Measurements from ENCODE around the gene APOBEC4.

DNA sequence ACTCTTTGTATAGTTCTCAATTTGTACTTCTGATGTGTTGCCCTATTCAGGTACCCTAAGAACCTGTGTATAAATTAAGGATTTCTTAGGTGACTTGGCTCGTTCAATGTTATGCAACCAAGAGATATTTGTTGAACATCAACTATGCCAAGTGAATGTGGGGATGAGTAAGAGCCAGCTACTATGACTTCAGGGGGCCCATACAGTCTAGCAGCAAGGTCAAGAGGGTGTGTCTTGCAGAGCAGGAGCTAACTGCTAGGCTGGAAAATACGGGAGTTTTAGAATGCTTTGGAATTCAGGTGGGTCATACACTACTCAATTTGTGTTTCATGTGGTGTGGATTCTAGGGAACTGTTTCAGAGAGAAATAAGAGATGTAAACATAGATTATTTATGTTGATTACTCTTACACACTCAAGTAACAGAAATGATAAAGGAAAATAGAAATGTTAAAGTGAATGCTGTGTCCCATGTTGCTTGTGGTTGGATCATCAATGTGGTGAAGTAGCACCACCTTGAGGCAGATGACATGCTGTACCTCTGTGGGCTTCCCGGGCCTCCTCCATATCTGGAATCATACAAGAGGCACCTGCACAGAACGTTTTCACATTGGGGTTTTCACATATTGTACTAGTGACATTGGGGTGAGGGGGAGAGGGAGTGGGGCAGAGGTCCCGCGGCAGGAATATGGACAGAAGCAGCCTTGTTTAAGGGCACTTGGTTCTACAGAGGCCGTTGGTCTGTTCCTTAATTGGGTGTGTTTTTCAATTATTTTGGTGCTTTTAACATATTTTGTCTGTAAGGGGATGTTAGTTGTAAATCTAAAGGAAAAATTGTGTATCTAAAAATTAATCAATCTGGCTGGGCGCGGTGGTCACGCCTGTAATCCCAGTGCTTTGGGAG lies 30.0 kb downstream of the APOBEC4 start:
- no peak for TF ChIP-seq EZH2 (IDR thresholded peaks at IDR 0.05)
- TF ChIP-seq CTCF (IDR thresholded peaks at IDR 0.05): peak; percentile 83

Data from neural progenitor cell (in vitro differentiated cells).